Measurements from ENCODE around the gene ULK4.

The ULK4 gene

GRCh38 chr3:41222012-41222411 lies 739.9 kb downstream of the ULK4 start:
- no peak for DNase-seq (ENCODE audit: low read depth, low spot score)

GRCh38 chr3:41220906-41221677 lies 740.8 kb downstream of the ULK4 start:
- DNase-seq (ENCODE audit: low read depth, low spot score): no peak

GRCh38 chr3:41219424-41219823 lies 742.5 kb downstream of the ULK4 start:
- DNase-seq (ENCODE audit: low read depth, low spot score): no peak

- DNase-seq (ENCODE audit: low read depth, low spot score): no peak
Measured at GRCh38 chr3:41216993-41217392, 744.9 kb downstream of the ULK4 start.

- no peak for DNase-seq (ENCODE audit: low read depth, low spot score)
Measured at GRCh38 chr3:41216422-41216821, 745.5 kb downstream of the ULK4 start.

- DNase-seq (ENCODE audit: low read depth, low spot score): no peak
Measured at GRCh38 chr3:41213588-41213987, 748.3 kb downstream of the ULK4 start.

- no peak for DNase-seq (ENCODE audit: low read depth, low spot score)
Measured at GRCh38 chr3:41212088-41212487, 749.8 kb downstream of the ULK4 start.

GRCh38 chr3:41210966-41211365 lies 750.9 kb downstream of the ULK4 start:
- DNase-seq (ENCODE audit: low read depth, low spot score): no peak

GRCh38 chr3:41209646-41210045 lies 752.3 kb downstream of the ULK4 start:
- no peak for DNase-seq (ENCODE audit: low read depth, low spot score)

GRCh38 chr3:41208507-41209220 lies 753.2 kb downstream of the ULK4 start:
- DNase-seq (ENCODE audit: low read depth, low spot score): no peak

GRCh38 chr3:41207355-41207754 lies 754.5 kb downstream of the ULK4 start:
- no peak for DNase-seq (ENCODE audit: low read depth, low spot score)

- no peak for DNase-seq (ENCODE audit: low read depth, low spot score)
Measured at GRCh38 chr3:41205591-41205990, 756.3 kb downstream of the ULK4 start.

GRCh38 chr3:41204369-41204768 lies 757.5 kb downstream of the ULK4 start:
- no peak for DNase-seq (ENCODE audit: low read depth, low spot score)

- DNase-seq (ENCODE audit: low read depth, low spot score): peak; percentile 39
Measured at GRCh38 chr3:41202834-41203345, 759.0 kb downstream of the ULK4 start.

- DNase-seq (ENCODE audit: low read depth, low spot score): no peak
Measured at GRCh38 chr3:41202075-41202833, 759.6 kb downstream of the ULK4 start.

- DNase-seq (ENCODE audit: low read depth, low spot score): peak; percentile 35
Measured at GRCh38 chr3:41200669-41201021, 761.3 kb downstream of the ULK4 start.

- DNase-seq (ENCODE audit: low read depth, low spot score): no peak
Measured at GRCh38 chr3:41199866-41200668, 761.8 kb downstream of the ULK4 start.

GRCh38 chr3:41198950-41199865 lies 762.7 kb downstream of the ULK4 start, which contains the start of gene CTNNB1:
Gene CTNNB1 (plus strand): TSS chr3:41199505. CDS start chr3:41224069, 24,564 bp downstream.
- peak; percentile 96 for DNase-seq (ENCODE audit: low read depth, low spot score)

- DNase-seq (ENCODE audit: low read depth, low spot score): no peak
Measured at GRCh38 chr3:41198526-41198925, 763.4 kb downstream of the ULK4 start.

- DNase-seq (ENCODE audit: low read depth, low spot score): no peak
Measured at GRCh38 chr3:41198046-41198445, 763.9 kb downstream of the ULK4 start.
